Esophagus squamous epithelium (tissue), 4 donors: ENCODE data around the gene GNAL.

Source experiments
- CTCF ChIP-seq, 6 experiments: fragments of 450-650 bp in 4 of 6; fragments of 200-600 bp in 2 of 6; sonication (generic) in 2 of 6; IDR thresholded peaks; one replicate each; pipeline ENCODE4 v1.5.1; 2016 to 2019; ENCODE audit warnings: antibody characterized with exemption in 6 of 6, mild to moderate bottlenecking in 4 of 6, moderate library complexity in 4 of 6
- POLR2A ChIP-seq, 4 donors: fragments of 450-650 bp; IDR thresholded peaks; one replicate each; pipeline ENCODE4 v1.6.1; 2017; ENCODE audit warnings: antibody characterized with exemption in 4 of 4, mild to moderate bottlenecking in 4 of 4, moderate library complexity in 3 of 4

- TF ChIP-seq CTCF (IDR thresholded peaks at IDR 0.05) = no peak
- no peak for TF ChIP-seq POLR2A (IDR thresholded peaks at IDR 0.05)
Observed at GRCh38 chr18:11845654-11846053, 156.6 kb downstream of the GNAL start.
